Stomach (tissue), 9 donors: ENCODE results near the gene OMG. TPM values are rescaled to one million over a fixed set of nuclear protein-coding genes. Genes with fewer than 3 reads are reported as not detected.

Source experiments
- DNase-seq, 2 donors: peaks; one replicate each; pipeline versions ENCODE4 v3.0.0 to v3.0.0-alpha.2; 2013 to 2019
- H3K27ac ChIP-seq, 5 donors: fragments of 200-600 bp in 4 of 5; sonication (generic) in 4 of 5; one replicate each; pipeline ENCODE4 v1.5.1; 2013 to 2019; ENCODE audit warnings: mild to moderate bottlenecking in 1 of 5, moderate library complexity in 1 of 5
- H3K27me3 ChIP-seq, 3 donors: fragments of 200-600 bp; sonication (generic); one replicate each; pipeline ENCODE4 v1.5.1; 2017 to 2019; ENCODE audit warnings: mixed run types in 1 of 3
- H3K36me3 ChIP-seq, 4 donors: fragments of 200-600 bp; sonication (generic); 1 replicate in 3 of 4; 2 replicates in 1 of 4; pipeline ENCODE4 v1.5.1; 2016 to 2019
- H3K4me1 ChIP-seq, 4 donors: fragments of 200-600 bp; sonication (generic); one replicate each; pipeline ENCODE4 v1.5.1; 2016 to 2019
- H3K4me3 ChIP-seq, 4 donors: fragments of 200-600 bp; sonication (generic) in 3 of 4; one replicate each; pipeline ENCODE4 v1.5.1; 2016 to 2019; ENCODE audit warnings: mild to moderate bottlenecking in 1 of 4
- H3K9me3 ChIP-seq, 4 donors: fragments of 200-600 bp; sonication (generic); one replicate each; pipeline ENCODE4 v1.5.1; 2016 to 2019
- EP300 ChIP-seq: sonication (generic); formaldehyde crosslinking; IDR thresholded peaks from one replicate; pipeline ENCODE4 v1.6.1; 2017; ENCODE audit warnings: antibody characterized with exemption
- POLR2A ChIP-seq, 4 donors: fragments of 450-650 bp; IDR thresholded peaks; one replicate each; pipeline ENCODE4 v1.6.1; 2016; ENCODE audit warnings: antibody characterized with exemption in 4 of 4, control low read depth in 2 of 4, mild to moderate bottlenecking in 1 of 4, moderate library complexity in 1 of 4
- POLR2AphosphoS5 ChIP-seq, 3 donors: sonication (generic); formaldehyde crosslinking; IDR thresholded peaks; one replicate each; pipeline ENCODE4 v1.6.1; 2016; ENCODE audit warnings: antibody characterized with exemption in 3 of 3
- WGBS, 5 donors: extraction: QIAGEN DNeasy Blood & Tissue Kit in 3 of 5; methylation state at CpG; one replicate each; pipeline versions ENCODE4 v1.1.5 to v1.1.7; 2013 to 2018; 5-methylcytosine and 5-hydroxymethylcytosine counted together
- intact Hi-C: fragments of 100-400 bp; cut with DNase I; formaldehyde crosslinking; loops from one replicate; pipeline ENCODE4 v1.15.1; 2023; ENCODE audit warnings: low total_unique reads
- polyA plus RNA-seq, 3 donors: library from polyadenylated mRNA; stranded (reverse); fragments of 200-250 nt; gene quantifications; one replicate each; pipeline ENCODE4 v1.2.3, GENCODE V29; 2013
- total RNA-seq, 5 donors: library from RNA; depleted of rRNA; stranded (reverse); fragments of >200 nt; gene quantifications; one replicate each; pipeline versions ENCODE4 v1.1.0 to v1.2.3, GENCODE V29; 2014 to 2016
- TF ChIP-seq, protein P1 (sequence below), 7 experiments: fragments of 450-650 bp in 4 of 7; fragments of 200-600 bp in 3 of 7; sonication (generic) in 3 of 7; IDR thresholded peaks; one replicate each; pipeline ENCODE4 v1.5.1; 2016 to 2019; ENCODE audit warnings: antibody characterized with exemption in 7 of 7, control low read depth in 2 of 7, mild to moderate bottlenecking in 1 of 7
- donor health status: healthy with polysubstance abuse.
- donor health status: Bipolar disorder and iron deficiency.
- donor health status: healthy.

Gene OMG
- total and polyA plus RNA-seq, 8 donors, result 0.50 to 5.7 (median 1.1) TPM; not detected in 4

DNA sequence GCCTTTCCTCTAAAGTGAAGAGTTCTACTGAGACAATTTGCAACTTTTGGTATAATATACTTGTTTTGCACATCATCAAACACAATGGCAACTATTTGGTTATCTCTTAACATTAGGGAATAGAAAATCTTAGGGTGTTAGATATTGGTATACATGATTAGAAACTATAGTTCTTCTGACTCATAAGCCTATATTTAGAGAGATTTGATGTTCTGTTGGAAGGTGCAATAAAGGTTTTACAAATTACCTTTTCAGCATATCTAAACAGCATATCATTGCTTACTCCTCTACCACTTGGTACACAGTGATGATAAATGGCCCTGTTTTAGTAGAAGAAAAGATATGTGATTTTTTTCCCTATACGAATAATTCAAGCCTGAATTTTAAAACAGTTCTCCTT is 10.6 kb upstream of the OMG start:
- 63 to 75% (median 73%) methylated on average over 1 of the region's 1 CpG for WGBS, 5 donors
- no peak for TF ChIP-seq POLR2AphosphoS5 (IDR thresholded peaks at IDR 0.05)
- TF ChIP-seq, protein P1, sequence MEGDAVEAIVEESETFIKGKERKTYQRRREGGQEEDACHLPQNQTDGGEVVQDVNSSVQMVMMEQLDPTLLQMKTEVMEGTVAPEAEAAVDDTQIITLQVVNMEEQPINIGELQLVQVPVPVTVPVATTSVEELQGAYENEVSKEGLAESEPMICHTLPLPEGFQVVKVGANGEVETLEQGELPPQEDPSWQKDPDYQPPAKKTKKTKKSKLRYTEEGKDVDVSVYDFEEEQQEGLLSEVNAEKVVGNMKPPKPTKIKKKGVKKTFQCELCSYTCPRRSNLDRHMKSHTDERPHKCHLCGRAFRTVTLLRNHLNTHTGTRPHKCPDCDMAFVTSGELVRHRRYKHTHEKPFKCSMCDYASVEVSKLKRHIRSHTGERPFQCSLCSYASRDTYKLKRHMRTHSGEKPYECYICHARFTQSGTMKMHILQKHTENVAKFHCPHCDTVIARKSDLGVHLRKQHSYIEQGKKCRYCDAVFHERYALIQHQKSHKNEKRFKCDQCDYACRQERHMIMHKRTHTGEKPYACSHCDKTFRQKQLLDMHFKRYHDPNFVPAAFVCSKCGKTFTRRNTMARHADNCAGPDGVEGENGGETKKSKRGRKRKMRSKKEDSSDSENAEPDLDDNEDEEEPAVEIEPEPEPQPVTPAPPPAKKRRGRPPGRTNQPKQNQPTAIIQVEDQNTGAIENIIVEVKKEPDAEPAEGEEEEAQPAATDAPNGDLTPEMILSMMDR (IDR thresholded peaks at IDR 0.05), result no peak
- TF ChIP-seq POLR2A (IDR thresholded peaks at IDR 0.05), result no peak
- no peak for TF ChIP-seq EP300
- Histone ChIP-seq H3K27me3 (no peaks in the 10 kb centered on the region), H3K4me1 (peaks cover 0 to 17% (median 2%) of the 10 kb centered on the region in 4 donors), H3K4me3 (no peak overlapping the region), H3K9me3 (no peaks in the 10 kb centered on the region), H3K27ac (peak overlapping the region in 1 of 5 donors; percentile 81), H3K36me3 (peaks cover 0 to 16% (median 11%) of the 10 kb centered on the region in 4 donors)
- intact Hi-C loops, result no loop called here
- no peak for DNase-seq

DNA sequence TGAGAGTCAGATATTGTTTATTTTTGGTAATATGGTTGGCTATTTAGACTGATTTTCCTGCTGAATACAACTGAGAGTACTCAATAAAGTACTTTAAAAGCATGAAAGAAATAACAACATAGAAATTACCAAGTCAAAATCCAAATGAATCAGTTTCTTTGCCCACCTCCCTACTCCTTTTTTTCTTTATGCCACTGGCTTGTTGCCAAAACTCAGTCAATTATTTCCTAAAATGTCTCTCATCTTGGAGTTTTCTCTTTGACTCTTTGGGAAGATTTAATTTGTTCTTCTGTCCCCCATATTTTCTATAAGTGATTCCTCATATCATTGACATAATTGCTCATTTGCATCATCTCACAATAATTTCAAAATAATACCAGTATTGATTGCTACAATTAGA is 2.6 kb upstream of the OMG start:
- intact Hi-C loops, result no loop called here
- DNase-seq, result no peak
- Histone ChIP-seq H3K36me3 (peaks cover 0 to 9% (median 7%) of the 10 kb centered on the region in 4 donors), H3K9me3 (no peaks in the 10 kb centered on the region), H3K4me1 (no peaks in the 10 kb centered on the region), H3K27me3 (no peaks in the 10 kb centered on the region), H3K4me3 (no peak overlapping the region), H3K27ac (no peak overlapping the region)
- TF ChIP-seq EP300, result no peak
- TF ChIP-seq POLR2AphosphoS5 (IDR thresholded peaks at IDR 0.05), result no peak
- TF ChIP-seq POLR2A (IDR thresholded peaks at IDR 0.05), result no peak
- TF ChIP-seq, protein P1 (IDR thresholded peaks at IDR 0.05), result no peak

DNA sequence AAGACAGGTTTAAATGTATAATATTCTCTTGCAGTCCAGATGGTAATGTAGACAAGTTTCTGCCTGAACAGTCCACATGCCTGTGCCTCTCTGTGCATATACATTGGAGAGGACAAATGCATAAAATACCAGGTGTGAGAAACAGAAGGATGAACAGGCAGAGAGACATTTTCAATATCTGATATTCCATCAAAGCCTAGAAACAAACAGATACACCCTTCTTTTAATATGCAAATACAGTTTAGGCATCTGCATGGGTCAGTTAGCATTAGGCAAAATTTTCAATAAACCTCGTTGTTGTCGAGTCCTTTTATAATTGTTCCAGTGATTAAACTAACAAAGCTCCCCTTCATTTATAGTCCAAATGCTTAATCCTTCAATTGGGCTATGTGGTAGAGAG is 897 bp downstream of the OMG start:
- 85 to 98% (median 86%) methylated on average over 2 of the region's 2 CpGs for WGBS, 5 donors
- no peak for DNase-seq
- TF ChIP-seq POLR2AphosphoS5 (IDR thresholded peaks at IDR 0.05) (no peak), EP300 (no peak), POLR2A (IDR thresholded peaks at IDR 0.05) (no peak)
- TF ChIP-seq, protein P1 (IDR thresholded peaks at IDR 0.05), result no peak
- no peaks in the 10 kb centered on the region for H3K27me3 ChIP-seq
- peaks cover 0 to 11% (median 1%) of the 10 kb centered on the region in 4 donors for H3K36me3 ChIP-seq
- no peak overlapping the region for H3K4me3 ChIP-seq
- H3K27ac ChIP-seq, result no peak overlapping the region
- H3K4me1 ChIP-seq, result no peaks in the 10 kb centered on the region
- intact Hi-C loops, result no loop called here
- H3K9me3 ChIP-seq, result no peaks in the 10 kb centered on the region

DNA sequence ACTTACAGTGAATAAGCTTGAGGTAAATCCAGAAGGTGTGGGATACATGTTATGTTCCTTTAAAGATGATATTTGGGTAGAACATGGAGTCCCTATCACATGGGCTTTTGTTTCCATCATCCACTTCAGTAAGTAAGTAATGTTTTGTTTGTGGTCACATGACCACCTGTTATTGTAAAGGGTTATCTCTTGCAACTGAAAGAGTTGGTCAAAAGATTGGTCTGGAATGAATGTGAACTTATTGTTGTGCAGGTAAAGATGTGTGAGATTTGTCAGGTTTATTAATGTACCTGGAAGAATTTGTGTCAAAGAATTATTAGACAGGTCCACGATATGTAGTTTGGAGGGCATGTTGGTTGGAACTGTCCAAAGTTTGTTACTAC is 1.6 kb downstream of the OMG start:
- Histone ChIP-seq H3K4me3 (no peak overlapping the region), H3K36me3 (peaks cover 0 to 11% (median 1%) of the 10 kb centered on the region in 4 donors), H3K27ac (no peak overlapping the region), H3K27me3 (no peaks in the 10 kb centered on the region), H3K9me3 (no peaks in the 10 kb centered on the region), H3K4me1 (no peaks in the 10 kb centered on the region)
- TF ChIP-seq EP300 (no peak), POLR2AphosphoS5 (IDR thresholded peaks at IDR 0.05) (no peak), POLR2A (IDR thresholded peaks at IDR 0.05) (no peak)
- TF ChIP-seq, protein P1 (IDR thresholded peaks at IDR 0.05), result no peak
- DNase-seq, result no peak
- intact Hi-C loops, result no loop called here
- WGBS, 5 donors, result 85 to 95% (median 91%) methylated on average over 1 of the region's 1 CpG
